Psoas muscle (tissue), 8 donors: Measurements from ENCODE around the gene CELF2. TPM values are rescaled to one million over a fixed set of nuclear protein-coding genes. Genes with fewer than 3 reads are reported as not detected.

Source experiments
- ATAC-seq, 4 donors: fragments of 200-7000 bp; cut with Tn5 transposase; one replicate each; pipeline ENCODE4 v1.9.1; 2020; ENCODE audit warnings: moderate library complexity in 3 of 4, mild to moderate bottlenecking in 2 of 4
- DNase-seq, 2 donors: peaks; one replicate each; pipeline ENCODE4 v3.0.0-alpha.2; 2020
- H3K27ac ChIP-seq: fragments of 200-600 bp; one replicate; pipeline ENCODE4 v1.8.0; 2022
- H3K27me3 ChIP-seq, 3 donors: fragments of 200-600 bp in 1 of 3; one replicate each; pipeline versions ENCODE4 v1.6.1 to v1.8.0; 2013 to 2022; ENCODE audit warnings: low read length in 2 of 3, mild to moderate bottlenecking in 2 of 3, moderate library complexity in 1 of 3; ENCODE audit not compliant: insufficient read depth in 3 of 3
- H3K36me3 ChIP-seq, 2 donors: fragments of 200-600 bp in 1 of 2; one replicate each; pipeline versions ENCODE4 v1.6.1 to v1.8.0; 2013 to 2022; ENCODE audit warnings: low read depth in 1 of 2, mild to moderate bottlenecking in 1 of 2, moderate library complexity in 1 of 2; ENCODE audit not compliant: insufficient read depth in 1 of 2
- H3K4me1 ChIP-seq: fragments of 200-600 bp; one replicate; pipeline ENCODE4 v1.8.0; 2022
- H3K4me3 ChIP-seq: fragments of 200-600 bp; one replicate; pipeline ENCODE4 v1.8.0; 2022; ENCODE audit warnings: mild to moderate bottlenecking
- H3K9me3 ChIP-seq: fragments of 200-600 bp; one replicate; pipeline ENCODE4 v1.8.0; 2022
- CTCF ChIP-seq: fragments of 200-600 bp; IDR thresholded peaks from one replicate; pipeline ENCODE4 v1.8.0; 2022; ENCODE audit warnings: antibody characterized with exemption
- WGBS, 3 donors: extraction: QIAGEN DNeasy Blood & Tissue Kit; methylation state at CpG; one replicate each; pipeline versions ENCODE4 v1.1.6 to v1.1.7; 2013; 5-methylcytosine and 5-hydroxymethylcytosine counted together
- intact Hi-C, 2 donors: fragments of 100-400 bp; cut with DNase I; formaldehyde crosslinking; loops; one replicate each; pipeline versions ENCODE4 v1.11.0 to v1.14.2; 2022
- polyA plus RNA-seq, 3 donors: library from polyadenylated mRNA; stranded (reverse); fragments of 200-250 nt; gene quantifications; one replicate each; pipeline ENCODE4 v1.2.3, GENCODE V29; 2013
- total RNA-seq, 4 donors: library from RNA; stranded (reverse); fragmentation: NEBNext Ultra II Directional in 2 of 4; extraction: Animal tissue kit (Norgen Biotek cat#: 25700) in 2 of 4; gene quantifications; one replicate each; pipeline versions ENCODE4 v1.2.1 to v1.2.4, GENCODE V29; 2021 to 2023
- donor health status: healthy with polysubstance abuse.
- donor health status: DM: no; HTN: no; CAD: no; lungs with moderate emphysema.
- donor health status: Bipolar disorder and iron deficiency.
- donor health status: healthy.
- donor health status: DM: yes; HTN: yes; CAD: no.
- donor health status: DM: no; HTN: no; CAD: no.
- donor health status: DM: no; HTN: no; CAD: no.
- donor health status: DM: yes; HTN: yes; CAD: no.

Gene CELF2
- total and polyA plus RNA-seq, 7 donors: 9.8 to 47.8 (median 29.0) TPM

- no peak overlapping the region for H3K27ac ChIP-seq
- peaks cover 0 to 6% of the 10 kb centered on the region in 2 donors for H3K36me3 ChIP-seq
- peaks cover 17% of the 10 kb centered on the region for H3K4me1 ChIP-seq
- no peaks in the 10 kb centered on the region for H3K27me3 ChIP-seq
- DNase-seq: no peak
- intact Hi-C loops: no loop called here
- no peaks in the 10 kb centered on the region for H3K9me3 ChIP-seq
- no peak for ATAC-seq
- H3K4me3 ChIP-seq: peak overlapping the region; percentile 64
- 66 to 76% (median 74%) methylated on average over 5 of the region's 5 CpGs for WGBS, 3 donors
- TF ChIP-seq CTCF: no peak
These were observed 148.9 kb downstream of the CELF2 start for GRCh38 chr10:11166550-11166949.

GRCh38 chr10:11167233-11167966 lies 149.7 kb downstream of the CELF2 start:
- H3K4me1 ChIP-seq: peaks cover 17% of the 10 kb centered on the region
- no peaks in the 10 kb centered on the region for H3K9me3 ChIP-seq
- intact Hi-C loops: no loop called here
- peak overlapping the region; percentile 64 for H3K4me3 ChIP-seq
- no peak for TF ChIP-seq CTCF
- peaks cover 0 to 6% of the 10 kb centered on the region in 2 donors for H3K36me3 ChIP-seq
- H3K27ac ChIP-seq: no peak overlapping the region
- WGBS, 3 donors: 85 to 88% (median 86%) methylated on average over 7 of the region's 7 CpGs
- DNase-seq (no peak), ATAC-seq (no peak)
- H3K27me3 ChIP-seq: no peaks in the 10 kb centered on the region

- peaks cover 0 to 6% of the 10 kb centered on the region in 2 donors for H3K36me3 ChIP-seq
- no peaks in the 10 kb centered on the region for H3K9me3 ChIP-seq
- DNase-seq: no peak
- ATAC-seq: peak in 2 of 4 donors; percentile 21 to 42
- no peak overlapping the region for H3K27ac ChIP-seq
- intact Hi-C loops: no loop called here
- H3K27me3 ChIP-seq: no peaks in the 10 kb centered on the region
- H3K4me3 ChIP-seq: no peak overlapping the region
- peaks cover 11% of the 10 kb centered on the region for H3K4me1 ChIP-seq
- WGBS, 3 donors: 75 to 81% (median 76%) methylated on average over 6 of the region's 6 CpGs
- no peak for TF ChIP-seq CTCF
These were observed 150.9 kb downstream of the CELF2 start for GRCh38 chr10:11168423-11169090.

- ATAC-seq (no peak), DNase-seq (no peak)
- 88 to 98% (median 96%) methylated on average over 2 of the region's 2 CpGs for WGBS, 3 donors
- intact Hi-C loops: no loop called here
- no peaks in the 10 kb centered on the region for H3K9me3 ChIP-seq
- no peak for TF ChIP-seq CTCF
- H3K27me3 ChIP-seq: no peaks in the 10 kb centered on the region
- peak overlapping the region; percentile 8 for H3K4me3 ChIP-seq
- H3K27ac ChIP-seq: no peak overlapping the region
- no peaks in the 10 kb centered on the region for H3K4me1 ChIP-seq
- peaks cover 0 to 6% of the 10 kb centered on the region in 2 donors for H3K36me3 ChIP-seq
These were observed 152.3 kb downstream of the CELF2 start for GRCh38 chr10:11169976-11170375.
